Endothelial cell of umbilical vein (primary cell): ENCODE results near the gene RENBP.

ENCODE experiments used
- EZH2 ChIP-seq: IDR thresholded peaks from 2 replicates; pipeline ENCODE4 v1.6.1; 2012; ENCODE audit warnings: borderline replicate concordance, low read depth, mild to moderate bottlenecking, moderate library complexity, low read length, inconsistent platforms; ENCODE audit not compliant: severe bottlenecking
- GATA2 ChIP-seq: IDR thresholded peaks from 2 replicates; pipeline ENCODE4 v1.7.0; 2011; ENCODE audit warnings: low read depth, mild to moderate bottlenecking, moderate library complexity, mixed read lengths, low read length; ENCODE audit not compliant: insufficient read length, insufficient read depth
- MYC ChIP-seq: IDR thresholded peaks from one replicate; pipeline ENCODE4 v1.6.1; 2011; ENCODE audit warnings: mild to moderate bottlenecking, low read depth, low read length
- POLR2AphosphoS5 ChIP-seq: IDR thresholded peaks from 2 replicates; pipeline ENCODE4 v1.6.1; 2012; ENCODE audit warnings: low read depth, mild to moderate bottlenecking, control low read depth, low read length, moderate library complexity; ENCODE audit not compliant: insufficient read depth
- TF ChIP-seq, protein P1 (sequence below), 2 donors: IDR thresholded peaks; 1 replicate in 1 of 2; 2 replicates in 1 of 2; pipeline ENCODE4 v1.5.1; 2011; ENCODE audit warnings: low read length in 2 of 2, mild to moderate bottlenecking in 2 of 2, moderate library complexity in 2 of 2, control low read depth in 1 of 2, inconsistent platforms in 1 of 2, low read depth in 1 of 2; ENCODE audit not compliant: insufficient read depth in 1 of 2; ENCODE audit errors: extremely low read depth in 1 of 2

DNA sequence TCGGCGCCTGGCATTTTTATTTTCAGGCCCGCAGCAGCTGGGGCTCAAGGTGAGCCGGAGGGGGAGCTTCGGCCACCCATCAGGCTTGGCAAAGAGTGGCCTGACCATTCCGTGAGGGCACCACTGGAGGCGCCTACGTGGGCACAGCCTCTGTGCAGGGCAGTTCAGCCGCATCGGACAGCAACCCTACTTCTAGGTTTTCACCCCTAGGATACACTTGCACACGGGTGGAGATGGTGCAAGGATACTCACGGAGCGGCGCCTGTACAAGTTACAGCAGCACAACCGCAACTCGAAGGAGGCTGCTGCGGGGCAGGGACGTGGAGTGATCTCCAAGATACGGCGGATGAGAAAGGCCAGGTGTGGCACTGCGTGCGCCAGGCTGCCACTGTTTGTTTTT, 16.3 kb upstream of the RENBP start:
- no peak for TF ChIP-seq POLR2AphosphoS5
- TF ChIP-seq, protein P1, sequence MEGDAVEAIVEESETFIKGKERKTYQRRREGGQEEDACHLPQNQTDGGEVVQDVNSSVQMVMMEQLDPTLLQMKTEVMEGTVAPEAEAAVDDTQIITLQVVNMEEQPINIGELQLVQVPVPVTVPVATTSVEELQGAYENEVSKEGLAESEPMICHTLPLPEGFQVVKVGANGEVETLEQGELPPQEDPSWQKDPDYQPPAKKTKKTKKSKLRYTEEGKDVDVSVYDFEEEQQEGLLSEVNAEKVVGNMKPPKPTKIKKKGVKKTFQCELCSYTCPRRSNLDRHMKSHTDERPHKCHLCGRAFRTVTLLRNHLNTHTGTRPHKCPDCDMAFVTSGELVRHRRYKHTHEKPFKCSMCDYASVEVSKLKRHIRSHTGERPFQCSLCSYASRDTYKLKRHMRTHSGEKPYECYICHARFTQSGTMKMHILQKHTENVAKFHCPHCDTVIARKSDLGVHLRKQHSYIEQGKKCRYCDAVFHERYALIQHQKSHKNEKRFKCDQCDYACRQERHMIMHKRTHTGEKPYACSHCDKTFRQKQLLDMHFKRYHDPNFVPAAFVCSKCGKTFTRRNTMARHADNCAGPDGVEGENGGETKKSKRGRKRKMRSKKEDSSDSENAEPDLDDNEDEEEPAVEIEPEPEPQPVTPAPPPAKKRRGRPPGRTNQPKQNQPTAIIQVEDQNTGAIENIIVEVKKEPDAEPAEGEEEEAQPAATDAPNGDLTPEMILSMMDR (IDR thresholded peaks at IDR 0.05; ENCODE audit: extremely low read depth in 1 of 2, insufficient read depth in 1 of 2, low read depth in 1 of 2, low read length in 2 of 2): no peak
- TF ChIP-seq EZH2: no peak
- no peak for TF ChIP-seq MYC
- TF ChIP-seq GATA2: no peak
